ENCODE measurements around the gene ARCN1.

Gene ARCN1

DNA sequence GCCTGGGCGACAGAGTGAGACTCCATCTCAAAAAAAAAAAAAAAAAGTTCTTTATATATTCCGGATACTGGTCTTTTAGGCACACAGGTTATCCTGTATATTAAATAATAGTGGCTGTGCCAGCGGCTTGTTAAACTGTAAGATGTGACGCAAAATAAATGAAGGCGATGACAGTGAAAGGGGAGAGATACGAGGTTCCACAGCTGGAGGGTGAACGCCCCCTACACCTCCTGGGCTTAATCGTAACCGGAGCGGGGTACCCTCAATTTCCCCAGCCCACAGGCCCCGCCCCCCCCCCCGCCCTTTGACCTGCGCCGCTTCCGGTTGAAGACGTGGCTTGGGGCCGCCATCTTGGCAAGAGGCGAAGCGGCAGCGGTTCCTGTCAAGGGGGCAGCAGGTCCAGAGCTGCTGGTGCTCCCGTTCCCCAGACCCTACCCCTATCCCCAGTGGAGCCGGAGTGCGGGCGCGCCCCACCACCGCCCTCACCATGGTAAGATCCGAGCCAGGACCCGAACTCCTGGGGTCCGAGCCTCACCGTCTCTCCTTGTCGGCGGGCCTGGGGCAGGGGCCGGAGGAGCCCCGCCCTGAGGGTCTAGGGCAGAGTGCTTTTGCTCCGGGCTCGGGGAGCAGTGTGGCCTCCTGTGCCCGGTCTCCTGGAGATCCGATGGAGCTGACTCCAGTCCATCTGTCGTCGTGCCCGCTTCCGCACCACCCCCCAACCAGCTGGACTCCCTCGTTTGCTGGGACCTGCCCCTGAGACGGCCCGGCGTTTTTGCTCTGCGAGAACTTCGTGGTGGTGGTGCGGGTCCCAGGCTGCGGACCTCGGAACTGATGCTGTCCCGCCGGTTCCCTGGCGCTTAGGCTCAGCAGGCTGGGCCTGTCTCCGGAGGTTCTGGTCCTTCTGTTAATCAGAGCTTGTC is at the start of gene ARCN1:
TSS of gene ARCN1 (plus strand) at position 349 of the 920 bp plus-strand sequence. CDS start at position 488, 139 bp downstream.
- DNase-seq (ENCODE audit: low spot score): peak; percentile 88

DNA sequence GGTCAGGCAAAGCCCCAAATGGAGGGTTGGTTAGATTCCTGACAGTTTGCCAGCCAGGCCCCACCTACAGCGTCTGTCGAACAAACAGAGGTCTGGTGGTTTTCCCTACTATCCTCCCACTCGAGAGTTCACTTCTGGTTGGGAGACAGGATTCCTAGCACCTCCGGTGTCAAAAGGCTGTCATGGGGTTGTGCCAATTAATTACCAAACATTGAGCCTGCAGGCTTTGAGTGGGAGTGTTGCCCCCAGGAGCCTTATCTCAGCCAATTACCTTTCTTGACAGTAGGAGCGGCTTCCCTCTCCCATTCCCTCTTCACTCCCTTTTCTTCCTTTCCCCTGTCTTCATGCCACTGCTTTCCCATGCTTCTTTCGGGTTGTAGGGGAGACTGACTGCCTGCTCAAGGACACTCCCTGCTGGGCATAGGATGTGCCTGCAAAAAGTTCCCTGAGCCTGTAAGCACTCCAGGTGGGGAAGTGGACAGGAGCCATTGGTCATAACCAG is 49.6 kb upstream of the ARCN1 start:
- peak; percentile 47 for DNase-seq (ENCODE audit: low spot score)

DNA sequence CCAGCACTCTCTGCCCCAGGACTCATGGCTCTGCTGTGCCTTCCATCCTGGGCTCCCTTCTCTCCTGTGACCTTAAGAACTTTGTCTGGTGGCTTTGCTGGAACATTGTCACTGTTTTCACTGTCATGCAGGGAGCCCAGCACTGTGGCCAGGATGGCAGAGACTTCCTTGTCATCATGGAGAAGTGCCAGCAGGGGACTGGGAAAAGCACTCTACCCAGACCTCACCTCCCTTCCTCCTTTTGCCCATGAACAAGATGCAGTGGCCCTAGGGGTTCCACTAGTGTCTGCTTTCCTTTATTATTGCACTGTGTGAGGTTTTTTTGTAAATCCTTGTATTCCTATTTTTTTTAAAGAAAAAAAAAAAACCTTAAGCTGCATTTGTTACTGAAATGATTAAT is 47.9 kb upstream of the ARCN1 start:
- no peak for DNase-seq (ENCODE audit: low spot score)

DNA sequence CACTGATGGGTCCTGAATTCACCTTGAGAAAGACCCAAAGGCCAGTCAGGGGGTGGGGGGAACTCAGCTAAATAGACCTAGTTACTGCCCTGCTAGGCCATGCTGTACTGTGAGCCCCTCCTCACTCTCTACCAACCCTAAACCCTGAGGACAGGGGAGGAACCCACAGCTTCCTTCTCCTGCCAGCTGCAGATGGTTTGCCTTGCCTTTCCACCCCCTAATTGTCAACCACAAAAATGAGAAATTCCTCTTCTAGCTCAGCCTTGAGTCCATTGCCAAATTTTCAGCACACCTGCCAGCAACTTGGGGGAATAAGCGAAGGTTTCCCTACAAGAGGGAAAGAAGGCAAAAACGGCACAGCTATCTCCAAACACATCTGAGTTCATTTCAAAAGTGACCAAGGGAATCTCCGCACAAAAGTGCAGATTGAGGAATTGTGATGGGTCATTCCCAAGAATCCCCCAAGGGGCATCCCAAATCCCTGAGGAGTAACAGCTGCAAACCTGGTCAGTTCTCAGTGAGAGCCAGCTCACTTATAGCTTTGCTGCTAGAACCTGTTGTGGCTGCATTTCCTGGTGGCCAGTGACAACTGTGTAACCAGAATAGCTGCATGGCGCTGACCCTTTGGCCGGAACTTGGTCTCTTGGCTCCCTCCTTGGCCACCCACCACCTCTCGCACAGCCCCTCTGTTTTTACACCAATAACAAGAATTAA is 47.3 kb upstream of the ARCN1 start:
- DNase-seq (ENCODE audit: low spot score): no peak

GRCh38 chr11:118526688-118527087 is 45.5 kb upstream of the ARCN1 start:
- DNase-seq (ENCODE audit: low spot score): no peak

GRCh38 chr11:118527109-118527508 is 45.1 kb upstream of the ARCN1 start, which contains the start of gene TTC36:
Gene TTC36, plus strand, starts transcription at chr11:118527474. Its CDS starts 21 bp downstream, at chr11:118527495.
- no peak for DNase-seq (ENCODE audit: low spot score)

DNA sequence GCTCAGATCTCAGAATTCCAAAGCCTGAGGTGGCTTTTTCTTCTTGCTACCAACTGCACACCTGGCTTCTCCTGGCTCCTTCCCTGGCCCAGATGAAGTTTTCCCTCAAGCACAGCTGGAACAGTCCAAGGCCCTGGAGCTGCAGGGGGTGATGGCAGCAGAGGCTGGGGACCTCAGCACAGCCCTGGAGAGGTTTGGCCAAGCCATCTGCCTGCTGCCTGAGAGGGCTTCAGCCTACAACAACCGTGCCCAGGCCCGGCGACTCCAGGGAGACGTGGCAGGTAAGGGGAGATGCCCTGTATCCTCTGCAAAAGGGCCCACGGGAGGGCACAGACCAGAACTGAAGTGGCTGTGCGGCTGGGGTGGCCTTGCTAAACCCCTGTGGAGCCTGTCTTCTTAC is 43.7 kb upstream of the ARCN1 start:
- no peak for DNase-seq (ENCODE audit: low spot score)

GRCh38 chr11:118529584-118530175 is 42.5 kb upstream of the ARCN1 start:
- DNase-seq (ENCODE audit: low spot score): no peak

DNA sequence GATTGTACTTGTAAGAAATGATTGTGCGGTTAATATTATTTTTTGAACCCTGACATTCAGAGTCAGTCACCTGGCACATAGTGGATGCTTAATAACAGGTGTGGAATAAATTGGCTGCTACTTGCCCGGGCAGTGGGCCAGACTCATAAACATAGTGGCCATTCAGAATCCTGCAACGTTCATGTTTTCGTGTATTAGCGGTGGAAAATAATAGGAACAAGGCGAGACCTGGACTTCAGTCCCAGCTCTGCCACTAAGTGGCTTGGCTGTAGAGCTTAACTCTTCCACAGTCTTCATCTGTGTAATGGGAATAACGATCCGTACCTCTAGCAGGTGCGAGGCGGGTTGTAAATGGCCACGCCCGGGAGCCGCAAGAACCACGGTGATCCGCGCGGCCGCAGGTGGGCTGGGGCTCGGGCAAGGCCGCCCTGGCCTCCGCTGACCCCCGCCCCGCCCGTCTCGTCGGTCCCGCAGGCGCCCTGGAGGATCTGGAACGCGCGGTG is 42.0 kb upstream of the ARCN1 start:
- no peak for DNase-seq (ENCODE audit: low spot score)

DNA sequence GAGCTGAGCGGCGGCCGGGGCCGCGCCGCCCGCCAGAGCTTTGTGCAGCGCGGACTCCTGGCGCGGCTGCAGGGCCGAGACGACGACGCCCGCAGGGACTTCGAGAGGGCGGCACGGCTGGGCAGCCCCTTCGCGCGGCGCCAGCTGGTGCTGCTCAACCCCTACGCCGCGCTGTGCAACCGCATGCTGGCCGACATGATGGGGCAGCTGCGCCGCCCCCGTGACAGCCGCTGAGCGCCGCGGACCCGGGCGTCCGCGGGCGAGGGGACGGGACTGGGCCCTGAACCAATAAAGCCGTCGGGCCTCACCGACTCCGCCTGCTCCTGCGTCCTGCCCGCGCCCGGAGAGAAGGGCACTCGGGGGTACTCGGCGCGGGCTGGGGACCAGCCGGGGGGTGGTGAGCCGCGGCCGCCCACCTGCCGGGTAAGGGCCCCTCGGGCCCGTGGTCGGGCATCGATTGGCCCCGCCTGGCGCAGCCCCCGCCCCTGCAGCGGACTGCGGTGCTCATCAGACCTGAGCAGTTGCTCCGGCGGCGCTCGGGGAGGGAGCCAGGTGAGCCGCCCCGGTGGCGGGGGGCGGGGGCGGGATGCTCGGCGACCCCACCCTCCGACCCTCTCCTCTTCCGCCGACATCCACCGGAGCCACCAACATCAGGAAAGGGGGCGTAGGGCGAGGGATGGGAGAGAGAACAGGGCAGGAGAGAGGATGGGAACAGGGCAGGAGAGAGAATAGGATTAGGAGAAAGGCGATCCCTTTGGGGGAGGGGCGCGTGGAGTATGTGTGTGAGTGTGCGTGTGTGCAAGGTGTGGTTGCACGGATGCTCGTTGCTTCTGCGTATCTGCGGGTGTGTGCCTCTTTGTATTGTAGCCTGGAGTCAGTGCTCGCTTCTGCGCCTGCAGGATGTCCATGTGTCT is 41.3 kb upstream of the ARCN1 start, which contains the start of gene TMEM25:
TSS of gene TMEM25 (plus strand) at position 510 of the 914 bp plus-strand sequence. CDS start 610 bp downstream, outside the sequence.
- DNase-seq (ENCODE audit: low spot score): peak; percentile 62

- no peak for DNase-seq (ENCODE audit: low spot score)
Measured at GRCh38 chr11:118531597-118532084, 40.6 kb upstream of the ARCN1 start.

- DNase-seq (ENCODE audit: low spot score): no peak
Measured at GRCh38 chr11:118532091-118532490, 40.1 kb upstream of the ARCN1 start.

DNA sequence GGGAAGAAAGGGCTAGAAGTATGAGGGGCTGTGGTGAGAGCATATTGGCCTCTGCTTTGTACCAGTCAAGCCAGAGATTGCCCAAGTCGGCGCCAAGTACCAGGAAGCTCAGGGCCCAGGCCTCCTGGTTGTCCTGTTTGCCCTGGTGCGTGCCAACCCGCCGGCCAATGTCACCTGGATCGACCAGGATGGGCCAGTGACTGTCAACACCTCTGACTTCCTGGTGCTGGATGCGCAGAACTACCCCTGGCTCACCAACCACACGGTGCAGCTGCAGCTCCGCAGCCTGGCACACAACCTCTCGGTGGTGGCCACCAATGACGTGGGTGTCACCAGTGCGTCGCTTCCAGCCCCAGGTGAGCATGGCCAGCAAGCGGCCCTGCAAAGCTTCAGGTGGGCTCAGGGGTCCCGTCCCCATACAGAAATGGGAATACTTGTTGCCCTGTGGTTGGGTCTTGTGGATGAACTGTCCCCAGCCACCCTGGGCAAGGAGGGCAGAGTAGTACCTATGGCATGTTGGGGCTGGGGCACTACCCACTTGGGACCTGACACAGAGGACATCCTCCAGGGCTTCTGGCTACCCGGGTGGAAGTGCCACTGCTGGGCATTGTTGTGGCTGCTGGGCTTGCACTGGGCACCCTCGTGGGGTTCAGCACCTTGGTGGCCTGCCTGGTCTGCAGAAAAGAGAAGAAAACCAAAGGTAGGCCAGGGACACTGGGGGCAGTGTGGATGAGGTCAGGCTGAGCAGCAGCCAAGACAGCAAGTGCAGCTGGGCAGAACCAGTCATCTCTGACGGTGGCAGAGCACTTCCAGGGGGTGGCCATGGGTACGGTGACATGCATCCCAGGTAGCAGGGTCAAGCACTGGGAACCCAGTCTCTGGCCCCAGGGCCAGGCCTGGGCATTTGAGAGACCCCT is 39.1 kb upstream of the ARCN1 start:
- no peak for DNase-seq (ENCODE audit: low spot score)

DNA sequence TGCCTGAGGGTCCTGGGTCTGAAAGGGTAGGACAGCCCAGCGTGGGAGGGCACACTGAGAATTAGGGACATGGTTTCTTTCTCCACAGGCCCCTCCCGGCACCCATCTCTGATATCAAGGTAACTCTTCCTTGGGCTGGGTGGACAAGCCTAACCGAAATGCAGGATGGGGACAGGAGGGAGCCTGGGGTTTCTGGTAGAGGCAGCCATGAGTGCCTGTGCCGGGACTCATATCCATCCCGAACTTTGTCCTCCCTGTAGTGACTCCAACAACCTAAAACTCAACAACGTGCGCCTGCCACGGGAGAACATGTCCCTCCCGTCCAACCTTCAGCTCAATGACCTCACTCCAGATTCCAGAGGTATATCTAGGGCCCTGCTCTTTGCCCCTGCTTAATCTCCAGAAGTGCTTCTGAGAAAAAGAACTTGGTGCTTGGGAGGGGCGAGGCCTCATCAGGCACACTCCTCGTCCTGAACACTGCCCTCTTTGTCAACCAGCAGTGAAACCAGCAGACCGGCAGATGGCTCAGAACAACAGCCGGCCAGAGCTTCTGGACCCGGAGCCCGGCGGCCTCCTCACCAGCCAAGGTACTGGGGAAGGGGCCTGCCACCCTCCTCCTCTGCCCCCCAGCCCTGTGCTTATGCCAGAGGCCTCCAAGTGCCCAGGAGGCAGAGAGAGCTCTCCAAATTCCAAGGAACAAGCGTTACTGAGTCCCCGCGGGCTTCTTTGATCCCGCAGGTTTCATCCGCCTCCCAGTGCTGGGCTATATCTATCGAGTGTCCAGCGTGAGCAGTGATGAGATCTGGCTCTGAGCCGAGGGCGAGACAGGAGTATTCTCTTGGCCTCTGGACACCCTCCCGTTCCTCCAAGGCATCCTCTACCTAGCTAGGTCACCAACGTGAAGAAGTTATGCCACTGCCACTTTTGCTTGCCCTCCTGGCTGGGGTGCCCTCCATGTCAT is 38.2 kb upstream of the ARCN1 start:
- no peak for DNase-seq (ENCODE audit: low spot score)

DNA sequence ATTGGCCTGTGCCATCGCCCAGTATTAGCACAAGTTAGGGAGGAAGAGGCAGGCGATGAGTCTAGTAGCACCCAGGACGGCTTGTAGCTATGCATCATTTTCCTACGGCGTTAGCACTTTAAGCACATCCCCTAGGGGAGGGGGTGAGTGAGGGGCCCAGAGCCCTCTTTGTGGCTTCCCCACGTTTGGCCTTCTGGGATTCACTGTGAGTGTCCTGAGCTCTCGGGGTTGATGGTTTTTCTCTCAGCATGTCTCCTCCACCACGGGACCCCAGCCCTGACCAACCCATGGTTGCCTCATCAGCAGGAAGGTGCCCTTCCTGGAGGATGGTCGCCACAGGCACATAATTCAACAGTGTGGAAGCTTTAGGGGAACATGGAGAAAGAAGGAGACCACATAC is 36.9 kb upstream of the ARCN1 start:
- DNase-seq (ENCODE audit: low spot score): no peak

DNA sequence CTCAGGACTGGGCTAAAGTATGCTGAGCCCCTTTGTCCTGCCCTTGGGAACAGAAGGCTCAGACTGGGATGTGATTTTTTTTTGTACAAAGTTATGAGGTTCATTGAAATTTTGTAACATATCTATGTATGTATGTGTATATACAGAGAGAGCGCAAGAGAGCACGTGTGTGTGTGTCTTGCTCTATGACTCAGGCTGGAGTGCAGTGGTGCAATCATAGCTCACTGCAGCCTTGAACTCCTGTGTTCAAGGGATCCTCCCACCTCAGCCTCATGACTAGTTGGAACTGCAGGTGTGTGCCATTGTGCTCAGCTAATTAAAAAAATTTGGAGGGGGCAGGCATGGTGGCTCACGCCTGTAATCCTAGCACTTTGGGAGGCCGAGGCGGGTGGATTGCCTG is 35.5 kb upstream of the ARCN1 start:
- no peak for DNase-seq (ENCODE audit: low spot score)

DNA sequence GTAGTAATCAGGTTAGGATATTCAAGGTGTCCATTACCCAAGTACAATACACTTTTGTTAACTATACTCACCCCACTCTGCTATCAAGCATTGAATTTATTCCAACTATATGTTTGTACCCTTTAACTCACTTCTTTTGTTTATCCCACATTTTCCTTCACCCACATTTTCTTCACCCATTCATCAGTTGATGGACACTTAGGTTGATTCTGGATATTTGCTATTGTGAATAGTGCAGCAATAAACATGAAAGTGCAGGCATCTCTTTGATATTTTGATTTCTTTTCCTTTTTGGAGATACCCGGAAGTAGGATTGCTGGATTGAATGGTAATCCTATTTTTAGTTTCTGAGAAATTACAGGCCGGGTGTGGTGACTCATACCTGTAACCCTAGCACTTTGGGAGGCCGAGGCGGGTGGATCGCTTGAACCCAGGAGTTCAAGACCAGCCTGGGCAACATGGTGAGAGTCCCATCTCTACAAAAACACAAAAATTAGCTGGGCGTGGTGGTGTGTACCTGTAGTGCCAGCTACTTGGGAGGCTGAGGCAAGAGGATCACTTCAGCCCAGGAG is 34.7 kb upstream of the ARCN1 start:
- DNase-seq (ENCODE audit: low spot score): no peak

GRCh38 chr11:118544010-118544646 is 28.1 kb upstream of the ARCN1 start:
- DNase-seq (ENCODE audit: low spot score): no peak
